H1 (cell line): ENCODE data around the gene ZNF23. TPM values are rescaled to one million over a fixed set of nuclear protein-coding genes. Genes with fewer than 3 reads are reported as not detected.

Experiments used
- E2F6 ChIP-seq: IDR thresholded peaks from 2 replicates; pipeline ENCODE4 v1.6.1; 2012; ENCODE audit warnings: inconsistent platforms
- NRF1 ChIP-seq: IDR thresholded peaks from 2 replicates; pipeline ENCODE4 v1.6.1; 2011; ENCODE audit warnings: mild to moderate bottlenecking, low read depth, low read length, improper control_type of control experiment
- PHF8 ChIP-seq: fragments of 200-600 bp; sonication (generic); conservative IDR thresholded peaks from 2 replicates; pipeline ENCODE4 v1.7.1; 2012; ENCODE audit warnings: low read depth, mild to moderate bottlenecking, inconsistent platforms, low read length, moderate library complexity
- RAD21 ChIP-seq, 2 experiments: IDR thresholded peaks in 1 of 2; conservative IDR thresholded peaks in 1 of 2; 2 replicates each; pipeline ENCODE4 v1.6.1; 2011; ENCODE audit warnings: low read depth in 2 of 2, low read length in 2 of 2, improper control_type of control experiment in 1 of 2, inconsistent platforms in 1 of 2, mild to moderate bottlenecking in 1 of 2, moderate library complexity in 1 of 2
- RFX5 ChIP-seq: IDR thresholded peaks from 2 replicates; pipeline ENCODE4 v1.6.1; 2011; ENCODE audit warnings: low read depth, low read length, improper control_type of control experiment, borderline replicate concordance
- RXRA ChIP-seq: IDR thresholded peaks from 2 replicates; pipeline ENCODE4 v1.6.1; 2011; ENCODE audit warnings: low read depth, mild to moderate bottlenecking, low read length, moderate library complexity; ENCODE audit not compliant: insufficient read depth
- TAF1 ChIP-seq: IDR thresholded peaks from 2 replicates; pipeline ENCODE4 v1.6.1; 2011; ENCODE audit warnings: mild to moderate bottlenecking, low read depth, low read length
- YY1 ChIP-seq: IDR thresholded peaks from 2 replicates; pipeline ENCODE4 v1.6.1; 2011; ENCODE audit warnings: low read depth, mild to moderate bottlenecking, low read length
- polyA plus RNA-seq, 7 experiments: library from polyadenylated mRNA; depleted of rRNA in 3 of 7; stranded (reverse) in 5 of 7; unstranded in 2 of 7; fragments of >200 nt in 5 of 7; fragments of 200-250 nt in 2 of 7; gene quantifications; 1 replicate in 5 of 7; 2 replicates in 1 of 7; 4 replicates in 1 of 7; pipeline versions ENCODE4 v1.2.1 to v1.2.3, GENCODE V29; 2011 to 2013; ENCODE audit warnings: missing spikeins in 2 of 7, mixed read lengths in 2 of 7
- total RNA-seq: library from RNA; stranded (reverse); fragmentation: NEBNext Ultra II Directional; extraction: Animal tissue kit (Norgen Biotek cat#: 25700); gene quantifications from 2 replicates; pipeline ENCODE4 v1.2.1, GENCODE V29; 2021

ZNF23 gene
- total and polyA plus RNA-seq, 2 of the 8 experiments (the other 6 are each of a cell fraction or from before 2014, with no cell fraction given) = 2.4 to 10.2 TPM

GRCh38 chr16:71423865-71424264 is 38.2 kb downstream of the ZNF23 start (continued):
- TF ChIP-seq NRF1 = no peak
- TF ChIP-seq PHF8 = no peak
- no peak for TF ChIP-seq YY1
- no peak for TF ChIP-seq TAF1
- TF ChIP-seq RXRA = no peak
- no peak for TF ChIP-seq E2F6
- no peak for TF ChIP-seq RAD21 (IDR thresholded peaks at IDR 0.05 in 1 of 2, conservative IDR thresholded peaks at IDR 0.05 in 1 of 2; ENCODE audit: low read depth in 2 of 2, low read length in 2 of 2)
- TF ChIP-seq RFX5 = no peak
